Amniotic stem cell (primary cell): ENCODE measurements around the gene UBE2QL1.

ENCODE experiments used
- DNase-seq: peaks from one replicate; lab custom pipeline; 2025; lab: John Stamatoyannopoulos, UW

Gene UBE2QL1

DNA sequence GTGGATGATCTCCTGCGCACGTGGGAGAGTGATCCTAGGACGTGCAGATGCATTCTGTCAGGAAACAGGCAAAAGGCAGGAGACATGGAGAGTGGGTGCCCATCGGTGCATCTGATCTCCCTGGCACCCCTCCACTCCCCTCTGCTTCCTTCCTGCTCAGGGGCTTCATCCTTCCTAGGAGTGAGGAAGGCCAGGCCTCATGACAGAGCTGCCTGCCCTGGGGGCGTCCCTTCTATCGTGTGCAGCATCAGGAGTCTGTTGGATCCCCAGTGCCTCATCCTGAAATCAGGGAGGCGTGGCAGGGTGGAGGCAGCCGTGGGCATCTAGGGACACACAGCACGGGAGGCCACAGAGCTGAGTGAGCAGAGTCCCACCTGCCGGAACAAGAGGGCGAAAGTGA lies 30.1 kb downstream of the UBE2QL1 start:
- no peak for DNase-seq

DNA sequence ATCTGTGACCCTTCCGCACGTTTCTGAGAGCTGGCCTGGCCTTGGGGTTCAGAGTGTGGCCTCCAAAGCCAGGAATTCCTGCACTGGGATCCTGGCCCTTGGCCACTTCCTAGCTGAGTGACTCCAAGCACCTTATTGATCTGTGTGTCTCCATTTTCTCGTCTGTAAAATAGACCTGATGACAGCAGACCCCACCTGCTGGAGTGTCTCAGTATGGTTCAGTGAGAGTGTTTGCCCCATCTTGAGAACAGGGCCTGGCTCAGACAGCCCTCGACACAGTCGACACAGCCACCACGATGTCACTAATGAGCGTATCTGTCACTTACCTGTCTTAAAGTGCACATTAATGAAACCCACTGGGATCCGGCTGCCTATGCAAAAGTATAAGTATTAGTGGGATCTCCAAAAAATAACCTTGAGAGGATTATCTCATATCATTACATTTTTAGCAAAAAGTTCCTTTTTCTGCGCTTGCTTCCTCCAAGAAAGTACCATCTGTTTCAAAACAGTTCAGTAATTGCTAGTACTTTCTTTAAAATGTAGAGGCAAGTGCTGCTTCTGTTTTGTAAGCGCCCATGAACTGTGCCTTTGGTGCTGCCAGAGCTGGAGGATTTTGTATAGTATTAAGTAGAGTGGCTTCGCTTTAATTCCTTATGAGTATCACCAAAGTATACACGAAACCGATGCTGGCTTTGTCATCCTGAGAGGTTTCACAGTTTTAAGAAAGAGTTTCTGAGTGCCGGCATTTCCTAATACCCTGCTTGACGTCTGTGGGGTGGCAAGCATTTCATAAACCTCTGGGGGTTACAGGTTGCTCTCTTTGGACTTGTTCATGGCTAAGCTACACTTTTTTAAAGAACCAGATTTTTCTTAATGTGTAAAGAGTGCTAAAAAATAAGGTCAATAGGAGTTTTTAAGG lies 31.7 kb downstream of the UBE2QL1 start:
- DNase-seq: no peak

DNA sequence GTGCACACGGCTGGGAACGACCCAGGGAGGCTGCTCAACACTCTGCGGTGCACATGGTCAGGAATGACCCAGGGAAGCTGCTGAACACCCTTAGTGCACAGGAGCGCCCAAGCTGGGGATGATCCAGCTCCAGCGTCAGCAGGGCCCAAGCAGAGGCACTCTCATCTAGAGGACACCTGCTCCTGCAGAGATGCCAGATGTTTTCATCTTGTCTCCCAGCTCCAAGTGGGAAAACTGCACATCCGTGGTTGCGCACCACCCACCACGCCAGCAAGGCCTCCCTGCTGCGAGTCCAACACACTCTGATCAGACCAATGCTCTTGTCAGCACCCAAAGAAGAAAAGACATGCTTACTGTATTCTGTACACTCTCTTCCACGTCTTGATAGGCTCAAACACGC lies 34.1 kb downstream of the UBE2QL1 start:
- no peak for DNase-seq

DNA sequence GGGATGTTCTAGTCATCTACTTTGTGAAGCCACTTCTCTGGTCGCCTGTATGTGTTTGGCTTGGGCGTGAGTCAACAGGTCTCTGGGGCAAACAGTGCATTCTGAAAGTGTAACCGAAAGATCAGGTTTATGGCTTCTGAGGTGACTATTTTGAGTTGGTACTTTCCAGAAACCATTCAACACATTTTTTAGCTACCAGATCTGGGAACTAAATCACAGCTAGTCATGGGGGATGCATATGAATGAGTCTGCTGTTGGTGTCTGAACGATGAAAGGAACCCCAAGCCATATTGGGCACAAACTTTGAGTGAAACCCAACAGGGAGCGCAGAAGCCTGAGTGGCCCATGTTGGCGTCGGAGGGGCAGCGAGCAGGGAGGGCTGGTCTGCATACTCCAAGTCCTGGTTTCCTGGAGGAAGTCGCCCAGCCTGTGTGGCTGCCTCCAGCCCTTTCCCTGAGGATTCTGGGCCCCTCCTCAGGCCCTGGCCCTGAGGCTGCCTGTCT lies 35.3 kb downstream of the UBE2QL1 start:
- no peak for DNase-seq

DNA sequence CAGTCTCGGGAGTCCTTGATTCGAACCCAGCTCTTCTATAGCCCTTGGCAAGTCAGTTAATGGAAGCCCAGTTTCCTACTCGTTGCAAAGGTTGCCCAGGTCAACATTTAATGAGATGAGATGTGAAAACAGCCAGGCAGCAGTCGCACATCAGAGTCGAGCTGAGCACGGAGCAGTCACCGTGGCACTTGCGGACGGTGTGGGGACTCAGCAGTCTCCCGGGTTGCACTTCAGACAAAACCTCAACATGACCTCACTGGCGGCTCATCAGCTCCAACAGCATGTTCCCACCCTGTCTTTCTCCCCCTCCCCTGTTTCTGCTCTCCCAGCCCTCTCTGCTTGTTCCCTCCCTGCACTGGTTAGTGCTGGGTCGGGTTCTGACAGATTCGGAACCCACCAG lies 35.8 kb downstream of the UBE2QL1 start:
- DNase-seq: no peak

DNA sequence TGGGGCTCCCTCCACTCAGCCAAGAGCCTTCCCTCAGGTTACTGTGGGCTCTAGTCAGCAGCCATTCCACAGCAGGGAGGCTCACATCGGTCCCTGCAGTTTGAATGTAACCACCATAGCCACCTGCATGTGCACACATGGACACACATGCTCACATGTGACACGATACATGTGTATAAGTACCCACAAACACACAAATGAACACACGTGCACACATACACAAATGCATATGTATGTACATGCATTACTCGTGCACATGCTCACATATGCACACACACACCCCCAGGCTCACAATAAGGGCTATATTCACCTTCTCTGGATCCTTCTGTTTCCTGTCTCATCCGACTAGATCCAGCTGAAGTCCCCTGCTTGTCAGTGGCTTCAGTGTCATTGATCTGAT lies 36.2 kb downstream of the UBE2QL1 start:
- DNase-seq: no peak

DNA sequence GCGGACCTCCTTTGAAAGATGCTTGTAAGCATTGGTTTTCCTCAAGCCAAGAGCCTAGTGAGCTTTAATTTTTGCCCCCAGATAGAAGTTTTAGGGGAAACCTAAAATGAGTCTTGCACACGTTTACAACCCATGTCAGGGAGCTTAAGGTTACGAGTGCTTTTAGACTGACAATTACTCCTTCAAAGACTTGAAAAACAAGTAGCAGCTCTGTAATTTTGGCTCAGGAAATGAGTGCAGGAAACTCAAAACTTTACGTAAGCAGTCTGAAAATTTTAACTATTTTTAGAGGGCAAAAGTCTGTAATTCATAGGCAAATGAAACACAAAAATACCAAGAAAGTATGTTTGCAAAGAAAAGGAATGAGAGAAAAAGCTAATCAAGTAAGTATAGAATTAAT lies 36.8 kb downstream of the UBE2QL1 start:
- no peak for DNase-seq

DNA sequence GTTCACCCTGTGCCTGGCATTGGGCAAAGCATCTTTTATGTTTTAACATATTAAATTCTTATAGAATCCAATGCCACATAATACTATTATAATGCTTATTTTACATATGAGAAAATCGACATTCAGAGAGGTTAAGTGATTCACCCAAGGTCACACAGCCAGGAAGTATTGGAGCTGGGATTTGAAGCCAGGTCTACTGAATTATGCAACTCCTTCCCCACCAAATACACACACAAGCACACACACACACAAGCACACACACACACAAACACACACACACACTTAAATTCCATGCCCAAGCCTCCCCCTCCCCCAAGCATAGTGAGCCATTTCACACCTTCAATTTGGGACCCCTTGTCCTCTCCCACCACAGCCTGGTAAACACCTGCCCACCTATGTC lies 37.4 kb downstream of the UBE2QL1 start:
- no peak for DNase-seq

DNA sequence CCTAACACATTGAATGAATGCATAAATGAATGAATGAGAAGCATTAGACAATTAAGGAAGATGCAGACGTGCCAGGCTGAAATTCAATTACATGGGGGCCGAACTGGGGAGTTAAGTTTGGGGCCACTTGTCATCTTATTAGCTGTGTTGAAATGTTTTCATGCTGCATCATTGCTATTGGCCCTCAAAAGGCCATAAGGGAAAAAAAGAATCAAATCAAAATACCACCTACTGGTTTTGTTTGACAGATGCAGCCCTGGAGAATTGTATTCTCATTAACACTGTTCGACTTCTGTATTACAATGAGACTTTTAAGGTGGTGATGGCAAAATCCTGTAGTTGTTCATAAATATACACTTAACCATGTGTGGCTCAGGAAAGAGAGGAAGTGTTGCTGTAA lies 38.4 kb downstream of the UBE2QL1 start:
- DNase-seq: no peak

DNA sequence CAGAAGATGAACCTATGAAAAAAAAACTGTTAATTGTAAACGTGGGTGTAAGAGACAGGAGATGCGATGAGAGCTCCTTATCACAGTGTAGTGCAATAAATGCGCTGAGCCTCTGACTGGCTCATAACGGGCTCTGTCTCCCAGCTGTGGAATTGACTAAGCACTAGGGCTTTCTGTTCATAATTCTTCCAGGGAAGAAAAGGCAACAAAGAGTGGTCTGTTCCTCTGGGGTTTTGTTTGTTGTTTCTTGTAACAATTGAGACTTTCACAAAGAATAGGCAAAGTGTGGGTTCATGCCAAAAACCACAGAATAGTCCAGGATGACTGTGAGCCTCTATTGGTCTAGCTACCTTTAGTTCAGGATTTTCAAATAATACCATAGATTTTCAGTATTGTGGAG lies 39.4 kb downstream of the UBE2QL1 start:
- DNase-seq: no peak

DNA sequence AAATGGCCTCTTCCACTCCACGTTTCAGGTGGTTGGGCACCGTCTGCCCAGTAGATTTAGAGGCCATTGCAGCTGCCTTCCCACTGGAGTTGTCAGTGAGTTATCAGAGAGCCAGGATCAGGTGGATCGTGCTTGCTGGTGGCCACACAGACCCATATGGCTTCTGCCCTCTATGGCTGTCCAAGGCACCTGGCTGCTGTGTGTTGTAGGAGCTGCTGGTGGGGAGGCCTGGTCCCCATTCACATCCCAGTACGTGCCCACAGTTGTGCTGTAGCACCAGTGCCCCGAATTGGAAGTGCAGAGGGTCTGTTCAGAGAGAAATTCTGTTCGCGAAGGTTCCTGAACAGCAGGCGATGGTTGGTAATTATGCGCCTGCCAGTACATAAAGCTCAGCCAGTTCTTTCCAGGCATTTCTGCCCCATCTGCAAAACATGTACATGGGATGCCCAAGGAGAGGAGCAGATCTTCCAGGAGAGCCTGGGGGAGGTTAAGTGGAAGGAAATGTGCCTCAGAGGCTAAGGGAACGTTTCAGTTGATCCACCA lies 41.1 kb downstream of the UBE2QL1 start:
- DNase-seq: no peak

DNA sequence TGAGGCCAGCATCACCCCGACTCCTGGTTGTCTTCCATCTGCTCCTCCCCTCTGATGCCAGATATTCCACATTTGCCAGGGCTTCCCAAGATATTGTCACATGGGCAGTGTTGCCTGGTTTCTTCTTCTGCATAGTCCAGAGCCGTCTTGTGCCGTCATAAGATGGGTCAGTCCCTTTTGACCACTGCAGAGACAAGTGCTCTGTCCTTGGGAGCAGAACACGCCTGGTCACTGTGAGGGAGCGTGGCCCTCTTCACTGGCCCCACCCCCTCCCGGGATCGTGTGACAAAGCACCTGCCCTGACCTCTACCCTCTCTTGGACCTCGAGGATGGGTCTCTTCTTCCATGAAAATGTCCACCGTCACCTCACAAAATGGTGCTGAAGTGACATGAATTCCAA lies 41.6 kb downstream of the UBE2QL1 start:
- DNase-seq: no peak

DNA sequence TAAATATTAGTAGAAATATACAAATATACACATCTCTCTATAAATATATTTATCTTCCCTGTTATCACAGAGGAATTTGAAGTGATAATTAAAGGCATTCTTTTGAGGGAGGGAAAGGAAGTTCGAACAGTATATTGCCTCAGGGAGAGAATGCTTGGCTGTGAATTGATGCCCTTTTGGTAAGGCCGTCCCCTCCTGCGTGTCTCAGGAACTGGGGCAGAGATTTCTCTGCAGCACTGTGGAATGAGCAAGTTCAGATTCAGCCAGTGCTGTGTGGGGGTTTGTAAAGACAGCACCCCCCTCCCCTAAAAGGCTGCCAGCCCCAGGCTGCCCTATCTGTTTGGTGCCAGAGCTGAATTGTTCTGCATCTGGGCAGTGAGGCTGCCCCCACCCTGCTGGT lies 42.0 kb downstream of the UBE2QL1 start:
- no peak for DNase-seq

DNA sequence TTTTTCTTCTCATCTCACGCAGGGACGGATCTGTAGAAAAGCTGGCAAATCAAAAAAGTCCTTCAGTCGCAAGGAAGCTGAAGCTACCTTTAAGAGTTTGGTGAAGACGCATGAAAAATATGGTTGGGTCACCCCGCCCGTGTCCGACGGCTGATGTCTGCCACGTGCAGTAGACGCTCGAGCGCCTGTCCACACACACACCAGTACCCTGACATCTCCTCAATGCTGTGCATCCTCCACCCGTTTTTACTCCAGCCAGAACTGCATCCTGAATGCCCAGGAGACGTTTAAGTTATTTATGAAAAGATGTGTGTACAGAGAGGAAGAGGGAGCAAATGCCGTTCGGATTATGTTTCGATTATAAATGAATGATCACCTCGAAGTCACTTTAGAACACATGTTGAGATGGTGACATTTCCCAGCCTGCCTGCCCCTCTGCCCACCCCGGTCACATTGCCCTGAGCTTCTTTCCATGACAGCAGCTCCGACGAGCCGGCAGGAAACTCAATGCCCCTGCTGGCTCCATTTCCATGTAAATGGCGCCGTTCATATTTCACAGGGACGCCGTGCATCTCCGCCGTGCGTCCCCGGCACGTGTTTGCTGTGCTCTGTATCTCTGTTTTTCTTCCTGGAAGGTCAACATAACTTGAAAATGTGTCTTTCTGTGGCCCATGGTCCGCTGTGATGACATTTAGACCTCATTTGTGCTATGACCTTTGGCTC lies 42.7 kb downstream of the UBE2QL1 start:
- DNase-seq: no peak

DNA sequence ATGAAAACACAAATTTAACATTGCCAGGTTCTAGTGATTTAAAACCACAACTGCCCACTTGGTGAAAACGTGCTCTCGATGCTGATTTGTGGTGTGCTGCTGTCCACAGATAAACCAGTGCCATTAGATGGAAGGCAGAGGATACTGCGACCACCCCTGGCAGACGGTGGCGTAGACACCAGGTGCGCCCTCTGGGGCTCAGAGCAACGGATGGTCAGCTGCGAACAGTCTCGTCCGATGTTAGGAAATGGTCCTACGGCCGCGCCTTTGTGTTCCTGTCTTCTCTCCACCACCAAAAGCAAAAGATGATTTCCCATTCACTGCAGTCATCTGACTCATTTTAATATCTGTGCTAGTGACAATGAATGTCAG lies 43.2 kb downstream of the UBE2QL1 start:
- no peak for DNase-seq

DNA sequence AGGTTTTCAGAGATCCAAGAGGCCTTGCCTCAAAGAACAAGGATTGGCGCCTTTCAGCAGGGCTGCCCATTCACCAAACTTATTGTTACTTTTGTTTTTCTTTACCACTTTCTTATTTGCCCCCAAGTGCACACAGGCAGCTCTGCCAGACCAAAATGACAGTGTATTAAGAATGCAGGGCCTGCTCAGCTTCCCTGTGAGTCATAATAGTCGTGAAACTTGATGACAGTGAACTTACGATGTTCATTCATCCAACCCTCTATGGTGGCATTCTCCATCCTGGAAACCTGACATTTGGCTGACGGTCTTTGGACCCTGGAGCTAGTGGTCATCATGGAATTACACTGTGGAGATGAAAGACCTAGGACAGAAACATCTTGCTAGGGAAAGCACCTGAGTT lies 44.3 kb downstream of the UBE2QL1 start:
- no peak for DNase-seq

DNA sequence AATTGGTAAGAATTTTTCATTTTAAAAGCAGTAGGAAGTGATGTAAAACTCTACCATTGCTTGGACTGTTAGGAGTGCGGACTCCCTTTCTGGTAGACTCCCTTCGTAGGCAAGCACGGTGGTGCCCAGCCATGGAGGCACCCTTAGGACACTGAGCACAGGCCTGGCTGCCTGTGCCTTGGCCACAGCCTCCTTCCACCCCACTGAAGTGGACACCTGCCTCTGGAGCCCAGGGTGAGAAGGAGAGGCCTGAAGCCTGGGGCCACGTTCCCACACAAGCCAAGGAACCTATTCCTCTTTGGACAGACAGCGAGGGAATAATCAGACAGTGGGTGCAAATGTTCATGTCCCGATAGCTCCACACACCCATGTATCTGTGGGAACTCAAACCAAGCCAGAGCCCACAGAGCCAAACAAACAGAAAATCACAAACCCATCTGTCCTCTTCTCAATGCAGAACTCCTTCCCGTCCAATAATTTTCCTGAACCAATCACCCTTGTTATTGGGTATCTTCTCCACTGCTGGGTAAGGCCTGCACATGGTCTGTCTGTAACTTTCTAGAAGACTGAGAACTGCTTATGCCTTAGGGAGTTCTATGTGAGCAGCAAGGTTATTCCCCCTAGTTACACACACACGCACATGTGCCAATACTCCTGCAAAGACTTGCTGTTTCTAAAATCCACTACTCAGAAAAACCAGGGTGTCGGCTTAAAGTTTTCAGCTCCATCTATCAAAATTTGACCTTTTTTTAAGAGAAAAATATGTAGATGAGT lies 45.2 kb downstream of the UBE2QL1 start:
- DNase-seq: no peak

DNA sequence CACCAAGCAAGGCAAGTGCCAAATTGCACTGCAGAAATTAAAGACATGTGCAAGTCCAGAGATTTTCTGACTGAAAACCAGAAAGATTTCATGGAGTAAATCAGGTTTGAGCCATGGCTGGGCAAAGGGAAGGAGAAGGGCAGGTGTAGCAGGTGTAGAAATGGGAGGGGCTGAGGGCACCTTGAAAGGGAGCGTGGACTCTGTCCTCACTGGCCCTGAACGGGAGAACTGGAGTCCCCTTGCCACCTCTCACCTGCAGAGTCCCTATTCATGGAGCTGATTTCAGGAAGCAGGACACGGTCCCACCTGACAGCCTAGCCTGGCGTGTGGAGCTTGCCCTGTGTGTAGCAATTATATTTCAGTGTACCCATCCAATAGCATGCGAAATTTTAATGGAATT lies 46.3 kb downstream of the UBE2QL1 start:
- no peak for DNase-seq

DNA sequence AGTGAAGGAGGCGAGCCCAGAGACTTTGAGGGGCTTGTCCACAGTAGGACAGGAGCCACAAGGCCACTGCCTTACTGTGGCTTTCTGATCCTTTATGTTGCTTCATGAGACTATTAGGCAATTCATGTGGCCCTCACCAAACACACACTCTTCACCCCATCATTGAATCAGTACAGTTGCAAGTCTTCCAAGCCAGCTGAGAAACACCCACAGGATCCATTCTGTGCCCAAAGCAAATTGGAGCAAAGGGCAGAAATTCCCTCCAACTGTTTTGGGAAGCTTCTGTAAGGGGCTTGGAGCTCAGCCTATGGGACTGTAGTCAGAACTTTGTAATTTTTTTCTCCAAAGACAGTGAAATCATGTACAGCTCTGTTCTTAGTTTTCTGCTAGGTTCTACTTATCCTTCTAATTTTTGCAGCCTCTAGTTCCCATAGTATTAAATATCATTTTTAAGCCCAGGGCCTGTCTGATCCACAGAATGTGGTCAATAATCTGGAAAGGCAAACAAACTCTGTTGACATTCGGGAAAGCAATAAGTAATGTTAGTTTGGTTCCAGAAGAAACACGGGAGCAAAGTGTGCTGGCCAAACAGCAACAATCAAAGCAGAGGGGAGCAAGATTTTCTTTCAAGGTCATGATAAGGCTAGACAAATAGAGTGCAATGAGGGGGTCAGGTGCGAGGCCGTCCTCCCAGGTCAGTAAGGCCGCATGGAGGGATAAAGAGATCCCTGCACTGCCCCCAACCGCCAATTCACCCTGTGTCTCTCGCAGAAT lies 47.0 kb downstream of the UBE2QL1 start:
- no peak for DNase-seq

DNA sequence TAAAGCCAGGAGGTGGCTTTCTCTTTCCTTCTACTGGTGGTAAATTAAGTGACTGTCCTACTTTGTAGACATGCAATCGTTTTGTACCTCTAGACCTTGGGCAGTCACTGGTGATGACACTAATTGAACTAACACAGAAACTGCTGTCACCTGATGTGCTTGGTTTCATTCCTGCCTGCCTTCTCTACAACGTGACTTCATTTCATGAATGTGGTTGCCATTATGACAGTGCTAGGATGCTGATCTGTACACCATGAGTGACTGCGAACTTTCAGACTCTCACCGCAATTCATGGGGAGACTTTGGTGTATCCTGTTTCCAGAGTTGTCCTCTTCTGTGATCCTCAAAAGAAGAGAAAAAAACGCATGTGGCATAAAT lies 47.5 kb downstream of the UBE2QL1 start:
- DNase-seq: no peak

DNA sequence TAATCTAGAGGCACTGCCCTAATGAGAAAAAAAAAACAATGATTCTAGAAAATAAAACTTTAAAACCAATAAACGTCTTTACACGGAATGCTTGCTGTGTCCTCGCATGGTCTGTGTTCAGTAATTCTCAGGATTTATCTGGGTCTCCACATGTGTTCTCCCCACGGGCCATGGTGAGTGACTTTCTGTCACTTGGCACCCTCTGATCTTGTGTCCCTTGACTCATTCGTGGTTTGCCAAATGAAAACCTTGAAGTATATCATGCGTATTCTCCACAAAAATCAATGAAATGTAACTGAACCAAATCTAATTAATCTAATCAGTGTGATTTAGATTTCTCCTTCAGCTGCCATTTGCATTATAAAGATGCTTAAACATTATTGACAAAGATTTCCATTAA lies 48.0 kb downstream of the UBE2QL1 start:
- DNase-seq: no peak

DNA sequence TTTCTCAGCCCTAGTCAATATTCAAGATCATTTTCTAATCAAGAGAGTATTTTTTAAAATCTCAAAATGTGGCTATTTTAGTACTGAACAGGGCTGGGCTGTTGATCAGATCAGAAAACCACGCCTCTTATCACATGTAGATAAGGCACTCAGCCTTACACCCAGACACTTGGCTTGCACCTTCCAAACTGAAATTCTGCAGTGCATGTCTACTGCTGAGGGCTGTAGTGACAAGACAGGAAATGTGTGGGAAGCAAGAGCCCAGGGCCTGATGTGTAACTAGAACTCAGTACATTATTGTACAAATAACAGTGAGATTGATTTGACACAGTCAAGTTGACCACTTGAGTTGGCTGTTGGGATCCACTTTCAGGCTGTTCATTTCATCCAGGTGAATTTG lies 48.6 kb downstream of the UBE2QL1 start:
- no peak for DNase-seq
